ENCODE results near the gene ZNF609. TPM values are rescaled to one million over a fixed set of nuclear protein-coding genes. Genes with fewer than 3 reads are reported as not detected.

Gene ZNF609
- polyA plus RNA-seq, 1 experiment: 28.9 TPM

GRCh38 chr15:64716452-64716851 lies 256.1 kb downstream of the ZNF609 start:
- DNase-seq (ENCODE audit: low read depth, low spot score): no peak

GRCh38 chr15:64717130-64717529 lies 256.8 kb downstream of the ZNF609 start:
- Histone ChIP-seq H3K27ac (ENCODE audit: low read depth, low read length) (no peak overlapping the region), H3K4me3 (ENCODE audit: low read depth, low read length) (no peak overlapping the region), H3K27me3 (ENCODE audit: control insufficient read depth, insufficient read depth, low read length) (no peaks in the 10 kb centered on the region), H3K9me3 (ENCODE audit: control insufficient read depth, insufficient read depth, low read length) (no peaks in the 10 kb centered on the region)
- ChIA-PET CTCF (interaction anchor here (0.6 kb wide), 1 partner anchor 291 kb away, joined by 10 read pairs; no protein-coding TSS in a partner anchor), POLR2A (no interaction called here)
- no peak for DNase-seq (ENCODE audit: low read depth, low spot score)
- no peak for TF ChIP-seq CTCF (IDR thresholded peaks at IDR 0.05; ENCODE audit: low read depth, low read length)

More at GRCh38 chr15:64716452-64716851, 256.1 kb downstream of the ZNF609 start:
- no peaks in the 10 kb centered on the region for H3K9me3 ChIP-seq (ENCODE audit: control insufficient read depth, insufficient read depth, low read length)
- no peak overlapping the region for H3K4me3 ChIP-seq (ENCODE audit: low read depth, low read length)
- no peak for TF ChIP-seq CTCF (IDR thresholded peaks at IDR 0.05; ENCODE audit: low read depth, low read length)
- H3K27me3 ChIP-seq (ENCODE audit: control insufficient read depth, insufficient read depth, low read length): no peaks in the 10 kb centered on the region
- CTCF ChIA-PET: interaction anchor here (0.6 to 1.3 kb wide), 3 partner anchors 11 to 290 kb away, joined by 3 to 10 read pairs (median 9); no protein-coding TSS in a partner anchor
- POLR2A ChIA-PET: no interaction called here
- no peak overlapping the region for H3K27ac ChIP-seq (ENCODE audit: low read depth, low read length)

GRCh38 chr15:64717735-64718495 lies 257.5 kb downstream of the ZNF609 start:
- H3K27me3 ChIP-seq (ENCODE audit: control insufficient read depth, insufficient read depth, low read length): no peaks in the 10 kb centered on the region
- no peak overlapping the region for H3K27ac ChIP-seq (ENCODE audit: low read depth, low read length)
- ChIA-PET CTCF (interaction anchor here (1.6 kb wide), 1 partner anchor 10 kb away, joined by 6 read pairs; no protein-coding TSS in a partner anchor), POLR2A (no interaction called here)
- TF ChIP-seq CTCF (IDR thresholded peaks at IDR 0.05; ENCODE audit: low read depth, low read length): no peak
- H3K4me3 ChIP-seq (ENCODE audit: low read depth, low read length): no peak overlapping the region
- DNase-seq (ENCODE audit: low read depth, low spot score): no peak
- no peaks in the 10 kb centered on the region for H3K9me3 ChIP-seq (ENCODE audit: control insufficient read depth, insufficient read depth, low read length)

GRCh38 chr15:64720188-64720587 lies 259.8 kb downstream of the ZNF609 start:
- no peak overlapping the region for H3K4me3 ChIP-seq (ENCODE audit: low read depth, low read length)
- no peak overlapping the region for H3K27ac ChIP-seq (ENCODE audit: low read depth, low read length)
- no peak for DNase-seq (ENCODE audit: low read depth, low spot score)
- no peaks in the 10 kb centered on the region for H3K9me3 ChIP-seq (ENCODE audit: control insufficient read depth, insufficient read depth, low read length)
- ChIA-PET POLR2A (interaction anchor here (0.6 to 0.7 kb wide), 2 partner anchors 23 to 310 kb away, joined by 3 to 9 read pairs; no protein-coding TSS in a partner anchor), CTCF (interaction anchor here (0.6 to 1.3 kb wide), 5 partner anchors 33 to 90 kb away, joined by 3 to 6 read pairs (median 4); no protein-coding TSS in a partner anchor)
- TF ChIP-seq CTCF (IDR thresholded peaks at IDR 0.05; ENCODE audit: low read depth, low read length): no peak
- no peaks in the 10 kb centered on the region for H3K27me3 ChIP-seq (ENCODE audit: control insufficient read depth, insufficient read depth, low read length)

- no peak overlapping the region for H3K4me3 ChIP-seq (ENCODE audit: low read depth, low read length)
- no peak overlapping the region for H3K27ac ChIP-seq (ENCODE audit: low read depth, low read length)
- no peak for DNase-seq (ENCODE audit: low read depth, low spot score)
- ChIA-PET POLR2A (no interaction called here), CTCF (interaction anchor here (0.6 to 8.7 kb wide), 9 partner anchors 14 to 175 kb away, joined by 3 to 201 read pairs (median 5); no protein-coding TSS in a partner anchor)
- H3K27me3 ChIP-seq (ENCODE audit: control insufficient read depth, insufficient read depth, low read length): no peaks in the 10 kb centered on the region
- no peaks in the 10 kb centered on the region for H3K9me3 ChIP-seq (ENCODE audit: control insufficient read depth, insufficient read depth, low read length)
- TF ChIP-seq CTCF (IDR thresholded peaks at IDR 0.05; ENCODE audit: low read depth, low read length): no peak
Observed at GRCh38 chr15:64730151-64730550, 269.8 kb downstream of the ZNF609 start.
